PFSK-1 (cell line): ENCODE measurements around the gene GHDC.

Experiments used
- FOXP2 ChIP-seq: optimal IDR thresholded peaks from 2 replicates; pipeline ENCODE3; 2011; ENCODE audit warnings: borderline replicate concordance, control low read depth, inconsistent platforms; ENCODE audit not compliant: insufficient read depth; ENCODE audit errors: extremely low read length, extremely low read depth
- POLR2AphosphoS5 ChIP-seq: IDR thresholded peaks from 2 replicates; pipeline ENCODE4 v1.6.1; 2012; ENCODE audit warnings: low read depth, mild to moderate bottlenecking, control low read depth, low read length, moderate library complexity
- REST ChIP-seq, 2 experiments: IDR thresholded peaks; 2 replicates each; pipeline versions ENCODE4 v1.6.1 to v1.8.0; 2011 to 2012; ENCODE audit warnings: low read depth in 2 of 2, low read length in 2 of 2, control low read depth in 1 of 2, inconsistent platforms in 1 of 2, mild to moderate bottlenecking in 1 of 2, moderate library complexity in 1 of 2; ENCODE audit not compliant: insufficient read depth in 1 of 2
- SIN3A ChIP-seq: IDR thresholded peaks from 2 replicates; pipeline ENCODE4 v1.6.1; 2012; ENCODE audit warnings: mild to moderate bottlenecking, low read length, moderate library complexity, borderline replicate concordance; ENCODE audit not compliant: insufficient read depth
- TAF1 ChIP-seq: IDR thresholded peaks from 2 replicates; pipeline ENCODE4 v1.6.1; 2012; ENCODE audit warnings: low read length, control low read depth, borderline replicate concordance; ENCODE audit not compliant: insufficient read depth

GHDC gene

GRCh38 chr17:42159796-42160530 is 34.3 kb downstream of the GHDC start:
- no peak for TF ChIP-seq REST (IDR thresholded peaks at IDR 0.05; ENCODE audit: insufficient read depth in 1 of 2, low read depth in 2 of 2, low read length in 2 of 2)
- TF ChIP-seq POLR2AphosphoS5, result no peak
- no peak for TF ChIP-seq TAF1

- TF ChIP-seq FOXP2, result no peak
- no peak for TF ChIP-seq SIN3A
Measured at GRCh38 chr17:42155614-42156045, 38.7 kb downstream of the GHDC start.

GRCh38 chr17:42153919-42154742 is 40.2 kb downstream of the GHDC start:
- TF ChIP-seq FOXP2 (no peak), REST (IDR thresholded peaks at IDR 0.05; ENCODE audit: insufficient read depth in 1 of 2, low read depth in 2 of 2, low read length in 2 of 2) (no peak), SIN3A (no peak), TAF1 (no peak), POLR2AphosphoS5 (no peak)

GRCh38 chr17:42146911-42147607 is 47.2 kb downstream of the GHDC start:
- TF ChIP-seq REST (IDR thresholded peaks at IDR 0.05; ENCODE audit: insufficient read depth in 1 of 2, low read depth in 2 of 2, low read length in 2 of 2), result no peak
- no peak for TF ChIP-seq POLR2AphosphoS5
- TF ChIP-seq SIN3A, result no peak
- no peak for TF ChIP-seq TAF1
- TF ChIP-seq FOXP2, result no peak

- TF ChIP-seq POLR2AphosphoS5, result no peak
- no peak for TF ChIP-seq SIN3A
- TF ChIP-seq TAF1, result no peak
Measured at GRCh38 chr17:42142371-42142896, 51.9 kb downstream of the GHDC start.

GRCh38 chr17:42141382-42141781 is 52.9 kb downstream of the GHDC start:
- TF ChIP-seq POLR2AphosphoS5 (no peak), REST (IDR thresholded peaks at IDR 0.05; ENCODE audit: insufficient read depth in 1 of 2, low read depth in 2 of 2, low read length in 2 of 2) (no peak), FOXP2 (no peak), TAF1 (no peak), SIN3A (no peak)
